Gastrocnemius medialis (tissue), 4 donors: ENCODE measurements around the gene ERAS. TPM values are rescaled to one million over a fixed set of nuclear protein-coding genes. Genes with fewer than 3 reads are reported as not detected.

ENCODE experiments used
- ATAC-seq, 2 donors: fragments of 150-250 bp; one replicate each; pipeline ENCODE4 v1.9.1; 2016
- DNase-seq, 2 donors: peaks; one replicate each; pipeline ENCODE4 v3.0.0-alpha.2; 2019
- H3K27ac ChIP-seq, 4 donors: fragments of 200-600 bp; sonication (generic); 1 replicate in 1 of 4; 2 replicates in 3 of 4; pipeline ENCODE4 v1.5.1; 2016 to 2018; ENCODE audit warnings: mild to moderate bottlenecking in 2 of 4, moderate library complexity in 1 of 4
- H3K27me3 ChIP-seq, 3 donors: fragments of 200-600 bp; sonication (generic) in 2 of 3; 1 replicate in 1 of 3; 2 replicates in 2 of 3; pipeline versions ENCODE4 v1.5.1 to v1.6.0; 2016 to 2019; ENCODE audit warnings: mild to moderate bottlenecking in 1 of 3, moderate library complexity in 1 of 3
- H3K36me3 ChIP-seq, 2 donors: fragments of 200-600 bp; sonication (generic) in 1 of 2; one replicate each; pipeline ENCODE4 v1.5.1; 2017 to 2018
- H3K4me1 ChIP-seq, 2 donors: fragments of 200-600 bp; sonication (generic) in 1 of 2; one replicate each; pipeline ENCODE4 v1.5.1; 2016 to 2017; ENCODE audit warnings: mild to moderate bottlenecking in 2 of 2
- H3K4me3 ChIP-seq, 4 donors: fragments of 200-600 bp; sonication (generic) in 3 of 4; 1 replicate in 1 of 4; 2 replicates in 3 of 4; pipeline ENCODE4 v1.5.1; 2016 to 2019; ENCODE audit warnings: mild to moderate bottlenecking in 2 of 4
- H3K9me3 ChIP-seq, 3 donors: fragments of 200-600 bp; sonication (generic) in 2 of 3; 1 replicate in 1 of 3; 2 replicates in 2 of 3; pipeline ENCODE4 v1.5.1; 2016 to 2019
- CTCF ChIP-seq, 5 experiments: fragments of 450-650 bp in 3 of 5; fragments of 200-600 bp in 2 of 5; sonication (generic) in 2 of 5; IDR thresholded peaks in 4 of 5; conservative IDR thresholded peaks in 1 of 5; 1 replicate in 4 of 5; 2 replicates in 1 of 5; pipeline ENCODE4 v1.5.1; 2016 to 2019; ENCODE audit warnings: antibody characterized with exemption in 5 of 5, mild to moderate bottlenecking in 3 of 5, moderate library complexity in 3 of 5
- POLR2A ChIP-seq, 2 donors: fragments of 450-650 bp; IDR thresholded peaks; one replicate each; pipeline ENCODE4 v1.6.1; 2017; ENCODE audit warnings: antibody characterized with exemption in 2 of 2, mild to moderate bottlenecking in 2 of 2, moderate library complexity in 2 of 2
- in situ Hi-C, 4 donors: fragments of 200-750 bp; cut with MboI; loops; one replicate each; pipeline versions ENCODE4 v1.15.0 to v1.8.0; 2017; ENCODE audit warnings: low sequenced_read_pairs in 4 of 4
- intact Hi-C: fragments of 100-400 bp; cut with DNase I; formaldehyde crosslinking; loops from one replicate; pipeline ENCODE4 v1.15.1; 2023; ENCODE audit warnings: low total_unique reads
- total RNA-seq, 4 donors: library from RNA; depleted of rRNA; stranded (reverse); fragments of >200 nt; gene quantifications; one replicate each; pipeline versions ENCODE4 v1.1.0 to v1.2.3, GENCODE V29; 2016

The ERAS gene
- total RNA-seq, 4 donors from 2014 or later = not detected

GRCh38 chrX:48813644-48814043 lies 12.7 kb upstream of the ERAS start:
- H3K9me3 ChIP-seq = no peaks in the 10 kb centered on the region
- in situ Hi-C loops = loop anchor here in 1 of 4 donors (25.0 kb wide), 1 partner anchor 151 kb away; no protein-coding TSS in a partner anchor
- H3K36me3 ChIP-seq = peaks cover 0 to 14% of the 10 kb centered on the region in 2 donors

GRCh38 chrX:48814722-48815121 lies 11.6 kb upstream of the ERAS start:
- Histone ChIP-seq H3K9me3 (no peaks in the 10 kb centered on the region), H3K4me1 (no peaks in the 10 kb centered on the region), H3K27ac (no peak overlapping the region), H3K36me3 (peaks cover 0 to 14% of the 10 kb centered on the region in 2 donors), H3K27me3 (no peaks in the 10 kb centered on the region), H3K4me3 (no peak overlapping the region)
- in situ Hi-C loops = loop anchor here in 1 of 4 donors (25.0 kb wide), 1 partner anchor 152 kb away; no protein-coding TSS in a partner anchor
- intact Hi-C loops = no loop called here
- TF ChIP-seq POLR2A (IDR thresholded peaks at IDR 0.05) (no peak), CTCF (IDR thresholded peaks at IDR 0.05 in 4 of 5, conservative IDR thresholded peaks at IDR 0.05 in 1 of 5) (no peak)
- no peak for DNase-seq
- no peak for ATAC-seq

More at GRCh38 chrX:48813644-48814043, 12.7 kb upstream of the ERAS start:
- Histone ChIP-seq H3K4me3 (no peak overlapping the region), H3K27me3 (no peaks in the 10 kb centered on the region), H3K4me1 (no peaks in the 10 kb centered on the region), H3K27ac (no peak overlapping the region)
- ATAC-seq (no peak), DNase-seq (no peak)
- intact Hi-C loops = no loop called here
- TF ChIP-seq CTCF (IDR thresholded peaks at IDR 0.05 in 4 of 5, conservative IDR thresholded peaks at IDR 0.05 in 1 of 5) (no peak), POLR2A (IDR thresholded peaks at IDR 0.05) (no peak)

- Histone ChIP-seq H3K27me3 (no peaks in the 10 kb centered on the region), H3K36me3 (peaks cover 0 to 14% of the 10 kb centered on the region in 2 donors), H3K4me3 (no peak overlapping the region), H3K9me3 (no peaks in the 10 kb centered on the region), H3K27ac (no peak overlapping the region), H3K4me1 (no peaks in the 10 kb centered on the region)
- ATAC-seq (no peak), DNase-seq (no peak)
- in situ Hi-C loops = loop anchor here in 1 of 4 donors (25.0 kb wide), 1 partner anchor 153 kb away; no protein-coding TSS in a partner anchor
- intact Hi-C loops = no loop called here
- TF ChIP-seq POLR2A (IDR thresholded peaks at IDR 0.05) (no peak), CTCF (IDR thresholded peaks at IDR 0.05 in 4 of 5, conservative IDR thresholded peaks at IDR 0.05 in 1 of 5) (no peak)
Measured at GRCh38 chrX:48815266-48815665, 11.0 kb upstream of the ERAS start.

- H3K36me3 ChIP-seq = peaks cover 0 to 12% of the 10 kb centered on the region in 2 donors
- H3K27me3 ChIP-seq = no peaks in the 10 kb centered on the region
- no peak overlapping the region for H3K4me3 ChIP-seq
- no peak for DNase-seq
- in situ Hi-C loops = loop anchor here in 1 of 4 donors (25.0 kb wide), 1 partner anchor 154 kb away; no protein-coding TSS in a partner anchor
- H3K27ac ChIP-seq = no peak overlapping the region
- ATAC-seq = no peak
- intact Hi-C loops = no loop called here
- H3K4me1 ChIP-seq = no peaks in the 10 kb centered on the region
- H3K9me3 ChIP-seq = no peaks in the 10 kb centered on the region
- TF ChIP-seq POLR2A (IDR thresholded peaks at IDR 0.05) (no peak), CTCF (IDR thresholded peaks at IDR 0.05 in 4 of 5, conservative IDR thresholded peaks at IDR 0.05 in 1 of 5) (no peak)
Measured at GRCh38 chrX:48816014-48816810, 10.1 kb upstream of the ERAS start.
